GM19193 (cell line): Measurements from ENCODE around the gene ITGB2.

Experiments
- POLR2A ChIP-seq: IDR thresholded peaks from 4 replicates; pipeline ENCODE4 v1.6.1; 2011; ENCODE audit not compliant: insufficient read depth, insufficient read length; ENCODE audit errors: extremely low read depth

The ITGB2 gene

DNA sequence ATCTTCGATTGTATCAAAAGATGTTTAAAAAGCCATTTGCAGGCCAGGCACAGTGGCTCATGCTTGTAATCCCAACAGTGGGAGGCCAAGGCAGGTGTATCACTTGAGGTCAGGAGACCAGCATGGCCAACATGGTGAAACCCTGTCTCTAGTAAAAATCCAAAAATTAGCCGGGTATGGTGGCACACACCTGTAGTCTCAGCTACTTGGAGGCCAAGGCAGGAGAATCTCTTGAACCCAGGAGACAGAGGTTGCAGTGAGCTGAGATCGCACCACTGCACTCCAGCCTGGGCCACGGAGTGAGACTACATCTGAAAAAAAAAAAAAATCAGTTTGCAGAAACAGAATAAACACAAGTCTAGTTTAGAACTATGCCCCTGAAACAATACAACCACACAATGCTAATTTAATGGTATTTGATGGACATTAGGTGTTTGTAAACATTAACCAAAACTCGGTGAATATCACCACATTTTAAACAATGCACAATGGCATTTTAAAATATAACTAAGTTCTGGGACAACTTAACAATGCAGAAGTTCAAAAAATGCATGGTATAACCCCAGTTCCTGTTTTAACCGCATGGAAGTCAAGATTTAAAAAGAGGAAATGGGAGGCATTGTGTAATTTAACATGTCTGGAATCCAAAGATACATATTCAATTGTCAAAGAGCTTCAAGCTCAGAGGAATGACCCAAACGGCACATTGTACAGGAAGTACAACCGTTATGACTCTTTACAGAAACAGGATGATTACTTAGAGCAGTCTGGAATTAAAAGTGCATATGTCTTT lies 40.1 kb downstream of the ITGB2 start:
- TF ChIP-seq POLR2A, result no peak

DNA sequence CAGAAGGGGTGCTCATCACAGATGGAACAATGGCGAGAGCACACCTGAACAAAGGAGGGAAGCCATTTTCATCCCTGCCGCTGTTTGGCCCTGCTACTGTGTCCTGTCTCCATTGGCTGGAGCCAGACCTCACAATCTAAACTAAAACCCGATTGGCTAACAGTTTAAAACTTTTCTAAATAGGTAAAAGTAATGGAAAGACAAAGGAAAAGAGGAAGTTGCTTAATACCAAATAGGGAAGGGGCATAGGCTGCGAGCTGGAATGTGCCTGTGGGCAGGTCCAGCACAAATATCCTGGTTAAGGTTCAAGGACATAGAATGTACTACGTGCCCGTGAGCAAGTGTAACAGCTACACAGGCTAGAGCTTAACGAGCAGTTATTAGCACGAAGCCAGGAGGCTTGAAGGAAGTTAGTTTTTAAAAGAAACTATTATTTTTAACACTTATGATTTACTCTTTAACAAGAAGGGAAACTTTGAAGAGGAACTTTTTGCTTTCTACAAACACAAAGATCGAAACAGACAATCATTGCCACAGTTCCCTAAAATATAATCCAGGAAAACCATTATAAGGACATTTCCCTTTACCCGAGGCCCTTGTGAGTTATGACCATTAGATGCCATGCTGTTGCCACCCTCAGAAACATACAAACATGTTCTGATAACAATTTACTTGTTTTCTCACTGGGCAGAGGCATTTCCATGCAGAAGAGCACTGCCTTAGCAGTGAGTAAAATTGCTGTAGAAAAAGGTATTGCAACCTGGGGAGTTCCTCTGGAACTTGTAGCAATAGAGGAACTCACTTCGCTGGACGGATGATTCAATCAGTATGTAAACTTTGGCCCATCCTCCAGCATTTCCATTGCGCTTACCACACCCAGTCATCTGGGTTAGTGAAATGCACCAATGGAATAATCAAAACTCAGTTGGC lies 42.4 kb downstream of the ITGB2 start:
- no peak for TF ChIP-seq POLR2A

DNA sequence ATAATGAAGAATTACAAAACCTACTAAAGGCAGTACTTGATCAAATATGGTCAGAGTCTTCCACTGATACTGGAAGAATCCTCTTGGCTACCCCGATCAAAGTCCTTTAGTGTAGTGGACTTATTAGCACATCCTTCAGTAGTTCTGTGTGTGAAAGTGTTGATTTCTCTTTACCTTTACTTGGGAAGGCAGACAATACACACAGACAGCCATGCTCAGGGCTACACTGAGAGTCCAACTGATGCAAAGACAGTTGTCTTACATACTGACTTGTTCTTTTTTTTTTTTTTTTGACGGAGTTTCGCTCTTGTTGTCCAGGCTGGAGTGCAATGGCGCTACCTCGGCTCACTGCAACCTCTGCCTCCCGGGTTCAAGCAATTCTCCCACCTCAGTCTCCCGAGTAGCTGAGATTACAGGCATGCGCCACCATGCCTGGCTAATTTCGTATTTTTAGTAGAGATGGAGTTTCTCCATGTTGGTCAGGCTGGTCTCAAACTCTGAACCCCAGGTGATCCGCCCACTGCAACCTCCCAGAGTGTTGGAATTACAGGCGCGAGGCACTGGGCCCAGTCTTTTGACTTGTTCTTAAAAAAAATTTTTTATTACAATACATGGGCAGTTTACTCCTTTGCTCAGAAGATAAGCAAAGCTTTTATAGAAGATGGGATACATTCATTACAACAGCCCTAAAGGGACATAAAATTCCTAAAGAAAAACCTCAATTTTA lies 43.7 kb downstream of the ITGB2 start:
- no peak for TF ChIP-seq POLR2A

DNA sequence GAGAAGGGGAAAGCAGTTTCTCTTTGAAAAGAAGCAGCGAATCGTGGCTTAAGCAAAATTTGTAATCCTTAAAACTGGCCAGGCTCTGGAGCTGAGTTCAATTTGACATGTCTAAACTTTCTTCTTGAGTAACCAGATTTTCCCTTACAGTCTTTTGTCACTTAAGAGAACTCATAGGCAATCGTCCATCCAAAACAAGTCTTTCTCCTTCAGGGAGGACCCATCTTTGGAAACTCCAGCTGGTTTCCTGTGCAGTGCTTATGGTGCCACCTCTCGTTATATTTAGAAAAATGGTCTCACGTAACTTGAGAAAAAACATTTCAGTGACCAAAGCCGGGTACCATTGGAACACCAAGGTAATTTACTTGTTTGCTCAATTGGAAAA lies 45.4 kb downstream of the ITGB2 start:
- TF ChIP-seq POLR2A, result no peak

DNA sequence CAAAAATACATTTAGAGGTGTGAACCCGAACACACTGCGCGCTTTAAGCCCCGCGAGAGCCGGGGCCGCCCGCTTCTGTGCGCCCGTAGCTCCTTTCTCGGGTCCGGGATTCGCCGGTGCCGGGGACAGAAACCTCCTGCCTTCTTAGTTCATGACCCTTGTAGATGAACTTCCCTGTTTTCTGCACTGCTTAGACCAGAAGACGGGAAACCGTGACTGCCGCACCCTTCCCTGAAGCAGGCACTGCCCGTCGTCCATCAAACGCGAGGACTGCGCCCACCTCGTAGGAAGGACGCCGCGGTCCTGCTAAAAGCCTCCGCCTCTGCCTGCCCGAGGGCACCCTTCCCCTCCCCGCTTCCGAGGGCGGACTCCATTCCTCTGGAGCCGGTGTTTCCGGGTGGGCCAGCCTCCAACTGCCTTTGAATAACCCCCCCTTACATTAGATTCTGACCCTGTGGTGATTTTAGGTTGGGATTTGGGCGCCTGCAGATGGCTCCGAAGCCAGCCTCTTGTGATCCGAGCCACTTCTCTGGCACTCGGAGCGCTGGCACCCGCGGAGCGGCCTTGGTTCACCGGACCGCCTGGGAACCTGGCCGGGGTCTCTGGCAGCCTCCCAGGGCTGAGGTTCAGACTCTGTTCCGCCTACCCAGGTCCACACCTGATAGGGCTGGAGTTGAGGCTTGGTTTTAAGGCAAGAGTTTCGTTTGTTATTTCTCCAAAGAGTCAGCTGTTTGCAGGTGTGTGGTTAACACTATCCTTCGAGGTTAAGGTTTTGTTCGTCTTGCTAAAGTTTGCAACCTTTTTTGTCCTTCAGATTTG lies 46.0 kb downstream of the ITGB2 start:
- peak; percentile 51 for TF ChIP-seq POLR2A

DNA sequence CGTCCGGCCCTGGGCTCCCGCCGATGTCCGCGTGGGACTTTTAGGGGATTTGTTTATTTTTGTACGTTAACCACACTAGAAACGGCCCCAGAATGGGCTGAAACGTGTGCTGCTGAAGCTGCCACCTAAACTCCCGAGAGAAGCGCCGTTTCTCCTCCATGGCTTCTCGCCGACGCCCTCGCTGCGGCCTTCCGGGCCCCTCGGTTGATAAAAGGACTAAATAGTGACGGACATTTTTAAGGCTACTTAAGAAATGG lies 46.5 kb downstream of the ITGB2 start:
- TF ChIP-seq POLR2A, result no peak

DNA sequence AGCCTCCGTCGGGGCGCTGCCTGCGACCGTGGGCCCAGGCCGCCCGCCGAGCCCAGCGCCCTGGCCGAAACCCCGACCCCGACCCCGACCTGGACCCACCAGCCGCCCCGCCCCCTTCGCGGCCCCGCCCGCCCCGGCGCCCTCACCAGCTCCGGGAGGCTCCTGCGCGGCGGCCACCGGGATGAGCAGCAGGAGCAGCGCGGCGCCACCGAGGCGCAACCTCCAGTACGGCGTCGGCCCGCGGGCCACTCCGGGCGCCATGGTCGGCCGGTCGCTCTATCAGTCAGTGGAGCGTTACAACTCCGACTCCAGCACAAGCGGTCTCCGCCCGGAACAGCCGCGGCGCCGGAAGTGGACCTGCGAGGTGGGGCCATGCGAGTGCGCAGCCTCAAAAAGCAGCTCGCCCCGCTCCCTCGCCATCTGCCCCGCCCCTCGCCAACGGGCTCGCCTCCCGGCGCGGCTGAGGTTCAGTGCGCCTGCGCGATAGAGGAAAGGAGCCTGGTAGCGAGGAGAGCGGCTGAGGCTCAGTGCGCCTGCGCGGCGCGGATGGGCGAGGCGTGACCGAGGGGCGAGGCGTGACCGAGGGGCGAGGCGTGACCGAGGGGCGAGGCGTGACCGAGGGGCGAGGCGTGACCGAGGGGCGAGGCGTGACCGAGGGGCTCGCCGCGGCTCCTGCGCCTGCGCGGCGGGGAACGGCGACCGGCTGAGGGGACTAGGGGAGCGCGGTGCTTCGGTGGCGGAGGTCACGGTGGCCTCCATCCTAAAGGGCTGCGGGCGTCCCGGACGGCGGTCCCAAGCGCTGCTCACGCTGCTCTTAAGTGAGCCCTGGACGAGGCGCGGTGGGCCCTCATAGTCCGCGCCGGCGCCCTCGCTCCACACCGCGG lies 47.1 kb downstream of the ITGB2 start, which contains the start of gene PTTG1IP:
Gene PTTG1IP (minus strand): TSS at position 335 of the 884 bp plus-strand sequence. CDS start 74 bp downstream, at position 261.
- peak; percentile 72 for TF ChIP-seq POLR2A

DNA sequence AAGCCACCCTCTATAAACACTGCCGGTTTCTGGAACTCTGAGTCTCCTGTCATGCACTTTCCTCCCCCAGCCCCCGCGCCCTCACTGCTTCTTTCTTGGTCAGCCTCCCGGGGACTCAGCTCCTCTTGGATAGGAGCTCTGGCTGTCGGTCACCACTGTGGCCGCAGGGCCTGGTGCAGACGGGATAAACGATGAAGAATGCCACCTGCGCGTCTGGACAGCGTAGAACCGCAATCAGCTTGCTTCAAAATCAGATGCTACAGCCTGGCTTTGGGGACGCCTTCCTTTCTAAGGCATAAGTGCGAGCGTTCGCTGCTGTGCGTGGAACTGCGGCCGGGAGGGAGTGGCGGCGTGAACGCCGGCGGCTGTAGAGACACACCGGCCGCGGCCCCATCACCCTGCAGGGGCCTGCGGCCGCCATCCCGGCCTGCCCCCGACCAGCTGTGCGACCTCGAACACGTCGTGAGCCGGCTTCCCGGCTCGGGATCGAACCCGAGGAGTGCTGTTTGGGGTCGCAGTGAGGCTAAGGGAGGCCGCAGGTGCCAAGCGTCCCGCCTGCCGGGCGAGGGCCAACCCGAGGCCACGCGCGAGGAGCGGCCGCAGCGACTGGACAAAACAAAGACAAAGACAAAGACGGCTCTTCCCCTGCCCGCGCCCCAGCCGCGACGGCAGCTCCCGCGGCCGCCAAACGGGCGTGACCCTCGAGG lies 47.9 kb downstream of the ITGB2 start:
- TF ChIP-seq POLR2A, result no peak

DNA sequence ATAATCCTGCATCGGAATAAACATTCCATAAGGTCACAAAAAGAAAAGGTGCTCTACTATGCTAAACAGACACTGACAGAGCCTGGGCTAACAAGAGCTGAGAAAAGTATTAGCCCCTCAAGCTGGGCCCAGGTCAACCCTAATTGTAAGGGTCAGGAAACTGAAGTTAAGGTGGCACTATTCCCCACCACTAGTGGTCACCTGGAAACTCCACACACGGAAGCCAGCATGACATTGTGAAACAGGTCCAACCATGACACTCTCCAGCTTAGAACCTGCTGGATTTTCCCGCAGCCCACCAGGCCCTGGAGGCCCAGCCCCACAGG lies 48.4 kb downstream of the ITGB2 start:
- TF ChIP-seq POLR2A, result no peak

DNA sequence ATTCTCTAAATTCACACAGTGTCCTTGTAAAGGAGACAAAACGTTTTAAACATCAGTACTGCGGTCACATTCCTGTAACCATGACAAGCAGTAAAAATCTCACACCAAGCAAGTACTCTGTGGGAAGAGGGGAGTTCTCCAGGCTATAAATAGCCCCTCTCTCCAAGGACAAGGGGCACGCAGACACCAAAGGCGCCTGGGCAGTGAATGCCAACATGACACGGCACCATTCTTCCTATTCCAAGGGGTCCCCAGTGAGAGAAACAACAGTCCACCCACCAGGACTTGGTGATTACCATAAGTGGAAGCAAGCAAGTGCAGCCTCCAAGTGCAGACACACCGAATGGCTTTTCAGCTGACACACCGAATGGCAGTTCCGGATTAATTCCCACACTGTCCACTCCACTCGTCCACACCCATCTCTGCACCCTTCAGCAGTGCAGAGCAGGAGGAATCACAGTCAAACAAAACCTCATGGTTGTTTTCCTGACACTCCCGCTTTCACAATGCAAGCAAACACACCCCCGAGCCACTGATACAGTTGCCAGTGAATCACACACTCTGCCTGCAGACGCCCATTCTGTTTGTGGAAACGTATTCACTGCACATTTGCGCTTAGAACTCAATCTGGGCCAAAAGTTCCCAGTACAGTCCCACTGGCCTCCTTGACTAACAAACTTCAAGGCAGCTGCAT lies 49.0 kb downstream of the ITGB2 start:
- TF ChIP-seq POLR2A, result no peak

DNA sequence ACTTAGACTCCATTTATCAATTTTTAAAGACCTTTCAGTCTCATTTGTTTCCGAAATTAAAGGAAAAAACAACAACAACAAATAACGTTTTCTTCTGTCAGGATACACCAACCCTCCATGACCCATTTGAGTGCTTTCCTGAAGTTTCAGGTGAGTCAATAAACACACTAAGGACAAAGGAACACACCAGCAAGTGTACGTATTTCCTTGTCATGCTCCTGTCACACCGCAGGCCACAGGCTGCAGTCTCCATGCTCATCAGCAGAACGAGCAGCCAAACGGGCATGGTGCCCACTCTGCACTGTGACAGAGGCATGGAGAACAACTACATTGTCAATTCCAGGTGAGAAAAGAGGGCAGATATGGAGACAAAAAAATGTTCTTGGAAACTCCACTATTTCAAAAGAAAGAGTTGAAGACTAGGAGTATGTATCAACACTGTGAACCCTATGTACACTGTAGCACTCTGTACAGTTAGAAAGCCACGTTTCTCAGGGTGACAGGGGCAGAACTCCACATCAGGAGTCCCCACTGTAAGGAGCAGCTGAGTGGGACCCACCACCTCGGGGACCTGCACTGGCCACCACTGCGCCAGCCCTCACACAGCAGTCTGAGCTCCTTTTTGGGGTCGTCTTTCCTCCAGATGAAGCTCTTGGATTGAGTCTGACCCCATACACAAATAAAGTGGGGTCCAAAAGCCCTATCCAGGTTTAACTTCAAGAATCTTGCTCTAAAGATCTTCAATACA lies 49.8 kb downstream of the ITGB2 start:
- TF ChIP-seq POLR2A, result no peak
